ENCODE measurements around the gene CNNM1. TPM values are rescaled to one million over a fixed set of nuclear protein-coding genes. Genes with fewer than 3 reads are reported as not detected.
A peak's percentile ranks its signal among the peaks of the same experiment; 100 is the strongest.

Gene CNNM1
- total RNA-seq, 1 donor from 2014 or later = 0.63 TPM

DNA sequence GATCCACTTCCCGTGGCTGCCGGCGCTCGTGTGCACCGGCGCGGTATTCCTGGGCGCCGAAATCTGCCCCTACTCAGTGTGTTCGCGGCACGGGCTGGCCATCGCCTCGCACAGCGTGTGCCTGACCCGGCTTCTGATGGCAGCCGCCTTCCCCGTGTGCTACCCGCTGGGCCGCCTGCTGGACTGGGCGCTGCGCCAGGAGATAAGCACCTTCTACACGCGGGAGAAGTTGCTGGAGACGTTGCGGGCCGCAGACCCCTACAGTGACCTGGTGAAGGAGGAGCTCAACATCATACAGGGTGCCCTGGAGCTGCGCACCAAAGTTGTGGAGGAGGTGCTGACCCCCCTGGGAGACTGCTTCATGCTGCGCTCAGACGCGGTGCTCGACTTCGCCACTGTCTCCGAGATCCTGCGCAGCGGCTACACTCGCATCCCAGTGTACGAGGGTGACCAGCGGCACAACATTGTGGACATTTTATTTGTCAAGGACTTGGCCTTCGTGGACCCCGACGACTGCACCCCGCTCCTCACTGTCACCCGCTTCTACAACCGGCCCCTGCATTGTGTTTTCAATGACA is 1.3 kb downstream of the CNNM1 start:
- H3K4me3 ChIP-seq (ENCODE audit: low read depth, low read length) = peak overlapping the region; percentile 57
- DNase-seq (ENCODE audit: low read depth) = no peak
- no peak for TF ChIP-seq CTCF (conservative IDR thresholded peaks at IDR 0.05; ENCODE audit: low read depth, low read length)

GRCh38 chr10:99331207-99331803 is 2.1 kb downstream of the CNNM1 start:
- DNase-seq (ENCODE audit: low read depth) = no peak

DNA sequence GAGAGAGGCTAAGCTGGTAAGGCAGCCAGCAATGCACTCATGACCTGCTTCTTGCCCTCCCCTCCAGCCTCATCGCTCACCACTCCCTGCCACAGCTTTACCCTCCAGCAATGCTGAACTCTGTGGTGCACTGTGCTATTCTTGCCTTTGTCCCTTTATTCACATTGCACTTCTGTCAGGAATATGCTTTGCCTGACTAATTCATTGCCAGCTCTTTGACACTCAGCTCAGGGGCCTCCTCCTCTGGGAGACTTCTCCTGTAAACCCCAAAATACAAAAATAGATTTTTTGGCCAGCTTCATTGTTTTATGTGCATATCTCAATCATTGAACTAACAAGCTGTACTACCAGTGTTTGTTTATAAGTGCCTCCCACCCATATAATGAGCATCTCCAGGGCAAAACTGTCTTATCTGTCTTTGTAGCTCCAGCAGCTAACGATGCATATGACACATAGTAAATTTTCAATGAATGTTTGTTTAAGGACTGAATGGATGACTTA is 8.2 kb downstream of the CNNM1 start:
- TF ChIP-seq CTCF (conservative IDR thresholded peaks at IDR 0.05; ENCODE audit: low read depth, low read length) = no peak
- no peak for DNase-seq (ENCODE audit: low read depth)
- no peak overlapping the region for H3K4me3 ChIP-seq (ENCODE audit: low read depth, low read length)

More at GRCh38 chr10:99331207-99331803, 2.1 kb downstream of the CNNM1 start:
- no peak for TF ChIP-seq CTCF (conservative IDR thresholded peaks at IDR 0.05; ENCODE audit: low read depth, low read length)
- H3K4me3 ChIP-seq (ENCODE audit: low read depth, low read length) = no peak overlapping the region

DNA sequence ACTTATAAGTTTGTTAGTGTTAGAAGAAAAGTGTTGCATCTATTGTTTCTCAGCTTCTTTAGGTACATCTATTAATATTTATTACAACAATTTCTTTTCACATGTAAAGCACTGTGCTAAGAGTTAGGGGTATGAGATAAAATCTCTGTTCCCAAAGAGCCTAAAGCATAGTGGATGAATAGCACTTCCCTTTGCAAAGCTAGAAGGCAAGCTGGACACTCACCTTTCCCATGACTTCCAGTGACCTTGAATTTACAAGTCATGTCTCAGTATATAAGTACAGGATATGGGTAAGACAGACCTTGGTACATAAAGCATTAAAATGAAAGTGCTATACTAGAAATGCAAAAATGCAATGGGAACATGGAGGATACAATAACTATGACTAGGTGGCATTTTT is 8.7 kb downstream of the CNNM1 start:
- no peak for DNase-seq (ENCODE audit: low read depth)
- no peak for TF ChIP-seq CTCF (conservative IDR thresholded peaks at IDR 0.05; ENCODE audit: low read depth, low read length)
- H3K4me3 ChIP-seq (ENCODE audit: low read depth, low read length) = no peak overlapping the region

GRCh38 chr10:99339077-99339476 is 9.9 kb downstream of the CNNM1 start:
- no peak for DNase-seq (ENCODE audit: low read depth)
- no peak overlapping the region for H3K4me3 ChIP-seq (ENCODE audit: low read depth, low read length)
- no peak for TF ChIP-seq CTCF (conservative IDR thresholded peaks at IDR 0.05; ENCODE audit: low read depth, low read length)

DNA sequence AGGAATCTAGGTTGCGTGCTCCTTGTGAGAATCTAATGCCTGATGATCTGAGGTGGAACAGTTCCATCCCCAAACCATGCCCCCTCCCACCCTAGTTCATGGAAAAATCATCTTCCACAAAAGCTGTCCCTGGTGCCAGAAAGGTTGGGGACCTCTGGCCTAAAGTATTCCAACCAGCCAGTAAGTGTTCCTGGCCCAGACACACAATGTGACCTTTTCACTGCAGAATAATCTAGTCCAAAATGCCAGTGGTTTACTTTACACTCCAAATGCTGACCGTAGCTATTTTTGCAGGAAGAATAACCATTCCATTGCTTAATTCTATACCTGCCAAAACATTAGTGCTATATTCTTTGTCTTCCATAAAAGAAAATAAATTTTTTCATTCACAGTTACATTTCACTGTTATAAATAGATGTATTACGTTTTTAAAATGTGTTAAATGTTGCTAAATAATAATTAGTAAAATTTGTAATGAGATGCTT is 10.4 kb downstream of the CNNM1 start:
- no peak for TF ChIP-seq CTCF (conservative IDR thresholded peaks at IDR 0.05; ENCODE audit: low read depth, low read length)
- H3K4me3 ChIP-seq (ENCODE audit: low read depth, low read length) = no peak overlapping the region
- DNase-seq (ENCODE audit: low read depth) = no peak

DNA sequence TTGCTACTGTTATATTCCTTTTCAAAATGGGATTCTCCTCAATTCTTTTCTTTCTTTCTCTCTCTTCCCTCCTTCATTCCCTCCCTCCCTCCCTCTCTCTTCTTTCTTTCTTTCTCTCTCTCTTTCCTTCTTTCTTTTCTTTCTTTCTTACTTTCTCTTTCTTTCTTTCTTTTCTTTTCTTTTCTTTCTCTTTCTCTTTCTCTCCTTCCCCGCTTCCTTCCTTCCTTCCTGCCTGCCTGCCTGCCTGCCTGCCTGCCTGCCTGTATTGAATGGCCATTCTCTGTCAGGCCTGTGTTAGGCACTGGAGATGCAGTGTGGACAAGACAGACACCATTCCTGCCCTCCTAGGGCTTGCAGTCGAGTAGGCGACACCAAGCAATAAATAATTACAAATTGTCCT is 11.5 kb downstream of the CNNM1 start:
- TF ChIP-seq CTCF (conservative IDR thresholded peaks at IDR 0.05; ENCODE audit: low read depth, low read length) = no peak
- DNase-seq (ENCODE audit: low read depth) = no peak
- H3K4me3 ChIP-seq (ENCODE audit: low read depth, low read length) = no peak overlapping the region

Data from epithelial cell of proximal tubule (primary cell).